WTC11 (cell line): ENCODE measurements around the gene SP140.

Experiments used
- CREB1 ChIP-seq: sonication (generic); formaldehyde crosslinking; IDR thresholded peaks from 2 replicates; pipeline ENCODE4 v1.8.0; 2023; ENCODE audit warnings: mild to moderate bottlenecking, missing genetic modification reagents
- ELF4 ChIP-seq: sonication (generic); formaldehyde crosslinking; IDR thresholded peaks from 2 replicates; pipeline ENCODE4 v1.8.1; 2022; ENCODE audit warnings: low read depth, mild to moderate bottlenecking, moderate library complexity, missing genetic modification reagents
- ESRRA ChIP-seq: sonication (generic); formaldehyde crosslinking; IDR thresholded peaks from 2 replicates; pipeline ENCODE4 v1.8.1; 2022; ENCODE audit warnings: mild to moderate bottlenecking, missing genetic modification reagents, borderline replicate concordance
- FOXP1 ChIP-seq: sonication (generic); formaldehyde crosslinking; IDR thresholded peaks from 2 replicates; pipeline ENCODE4 v1.8.0; 2022; ENCODE audit warnings: missing genetic modification reagents, mild to moderate bottlenecking, moderate library complexity, borderline replicate concordance
- NFYB ChIP-seq: sonication (generic); formaldehyde crosslinking; conservative IDR thresholded peaks from 2 replicates; pipeline ENCODE4 v1.8.0; 2022; ENCODE audit warnings: low read depth, missing genetic modification reagents
- TEAD1 ChIP-seq: sonication (generic); formaldehyde crosslinking; IDR thresholded peaks from 2 replicates; pipeline ENCODE4 v1.8.0; 2022; ENCODE audit warnings: mild to moderate bottlenecking, missing genetic modification reagents
- ZBTB21 ChIP-seq: sonication (generic); formaldehyde crosslinking; IDR thresholded peaks from 2 replicates; pipeline ENCODE4 v1.8.1; 2023; ENCODE audit warnings: mild to moderate bottlenecking, missing genetic modification reagents, borderline replicate concordance
- ZNF232 ChIP-seq: sonication (generic); formaldehyde crosslinking; IDR thresholded peaks from 2 replicates; pipeline ENCODE4 v1.8.0; 2022; ENCODE audit warnings: mild to moderate bottlenecking, missing genetic modification reagents
- TF ChIP-seq, protein P1 (sequence below): fragments of 200-600 bp; IDR thresholded peaks from 2 replicates; pipeline ENCODE4 v1.8.0; 2022; ENCODE audit warnings: antibody characterized with exemption
- TF ChIP-seq, protein P2 (sequence below): sonication (generic); formaldehyde crosslinking; IDR thresholded peaks from 2 replicates; pipeline ENCODE4 v1.8.0; 2022; ENCODE audit warnings: mild to moderate bottlenecking, missing genetic modification reagents
- TF ChIP-seq, protein P3 (sequence below): sonication (generic); formaldehyde crosslinking; IDR thresholded peaks from 2 replicates; pipeline ENCODE4 v1.8.0; 2023; ENCODE audit warnings: mild to moderate bottlenecking, missing genetic modification reagents
- TF ChIP-seq, protein P4 (sequence below): sonication (generic); formaldehyde crosslinking; IDR thresholded peaks from 2 replicates; pipeline ENCODE4 v1.8.0; 2022; ENCODE audit warnings: mild to moderate bottlenecking, missing genetic modification reagents
- TF ChIP-seq, protein P5 (sequence below): sonication (generic); formaldehyde crosslinking; IDR thresholded peaks from 2 replicates; pipeline ENCODE4 v1.8.1; 2023; ENCODE audit warnings: mild to moderate bottlenecking, missing genetic modification reagents, moderate library complexity

DNA sequence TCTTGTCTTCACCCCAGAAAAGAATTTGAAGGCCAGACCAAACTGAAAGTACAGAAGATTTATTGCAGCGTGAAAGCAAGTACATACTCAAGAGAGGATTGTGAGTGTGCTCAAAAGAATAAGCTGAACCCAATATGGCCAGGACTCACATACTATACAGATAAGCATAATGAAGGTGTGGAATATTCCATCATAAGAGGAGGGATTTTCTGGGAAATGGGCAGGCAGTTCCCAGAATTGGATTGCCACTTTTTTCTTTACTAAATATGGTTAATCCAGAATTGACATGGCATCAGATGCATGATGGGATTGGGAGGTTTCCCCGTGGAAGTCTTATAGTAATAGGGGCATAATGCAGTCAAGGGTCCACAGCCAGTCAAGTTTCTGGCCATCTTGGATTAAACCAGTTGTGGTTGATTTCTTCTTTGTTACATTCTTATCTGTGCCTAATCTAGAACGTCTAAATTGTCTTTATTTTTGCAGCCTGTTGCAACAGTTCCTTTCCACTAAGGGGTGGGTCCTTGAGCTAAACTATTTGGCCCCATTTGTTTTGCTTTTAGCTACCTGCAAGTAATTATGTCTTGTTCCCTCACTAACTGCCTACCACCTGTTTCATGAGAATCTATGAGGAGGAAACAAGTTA is 110.4 kb downstream of the SP140 start:
- TF ChIP-seq CREB1 (CRISPR knock-in tag) (no peak), TEAD1 (CRISPR knock-in tag) (no peak), FOXP1 (CRISPR knock-in tag) (no peak), ZNF232 (CRISPR knock-in tag) (no peak), ELF4 (CRISPR knock-in tag) (no peak), NFYB (CRISPR knock-in tag) (no peak), ZBTB21 (CRISPR knock-in tag) (no peak), ESRRA (CRISPR knock-in tag) (no peak)
- TF ChIP-seq, protein P1, sequence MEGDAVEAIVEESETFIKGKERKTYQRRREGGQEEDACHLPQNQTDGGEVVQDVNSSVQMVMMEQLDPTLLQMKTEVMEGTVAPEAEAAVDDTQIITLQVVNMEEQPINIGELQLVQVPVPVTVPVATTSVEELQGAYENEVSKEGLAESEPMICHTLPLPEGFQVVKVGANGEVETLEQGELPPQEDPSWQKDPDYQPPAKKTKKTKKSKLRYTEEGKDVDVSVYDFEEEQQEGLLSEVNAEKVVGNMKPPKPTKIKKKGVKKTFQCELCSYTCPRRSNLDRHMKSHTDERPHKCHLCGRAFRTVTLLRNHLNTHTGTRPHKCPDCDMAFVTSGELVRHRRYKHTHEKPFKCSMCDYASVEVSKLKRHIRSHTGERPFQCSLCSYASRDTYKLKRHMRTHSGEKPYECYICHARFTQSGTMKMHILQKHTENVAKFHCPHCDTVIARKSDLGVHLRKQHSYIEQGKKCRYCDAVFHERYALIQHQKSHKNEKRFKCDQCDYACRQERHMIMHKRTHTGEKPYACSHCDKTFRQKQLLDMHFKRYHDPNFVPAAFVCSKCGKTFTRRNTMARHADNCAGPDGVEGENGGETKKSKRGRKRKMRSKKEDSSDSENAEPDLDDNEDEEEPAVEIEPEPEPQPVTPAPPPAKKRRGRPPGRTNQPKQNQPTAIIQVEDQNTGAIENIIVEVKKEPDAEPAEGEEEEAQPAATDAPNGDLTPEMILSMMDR, result no peak
- TF ChIP-seq, protein P2, sequence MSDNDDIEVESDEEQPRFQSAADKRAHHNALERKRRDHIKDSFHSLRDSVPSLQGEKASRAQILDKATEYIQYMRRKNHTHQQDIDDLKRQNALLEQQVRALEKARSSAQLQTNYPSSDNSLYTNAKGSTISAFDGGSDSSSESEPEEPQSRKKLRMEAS (CRISPR knock-in tag), result no peak
- TF ChIP-seq, protein P3, sequence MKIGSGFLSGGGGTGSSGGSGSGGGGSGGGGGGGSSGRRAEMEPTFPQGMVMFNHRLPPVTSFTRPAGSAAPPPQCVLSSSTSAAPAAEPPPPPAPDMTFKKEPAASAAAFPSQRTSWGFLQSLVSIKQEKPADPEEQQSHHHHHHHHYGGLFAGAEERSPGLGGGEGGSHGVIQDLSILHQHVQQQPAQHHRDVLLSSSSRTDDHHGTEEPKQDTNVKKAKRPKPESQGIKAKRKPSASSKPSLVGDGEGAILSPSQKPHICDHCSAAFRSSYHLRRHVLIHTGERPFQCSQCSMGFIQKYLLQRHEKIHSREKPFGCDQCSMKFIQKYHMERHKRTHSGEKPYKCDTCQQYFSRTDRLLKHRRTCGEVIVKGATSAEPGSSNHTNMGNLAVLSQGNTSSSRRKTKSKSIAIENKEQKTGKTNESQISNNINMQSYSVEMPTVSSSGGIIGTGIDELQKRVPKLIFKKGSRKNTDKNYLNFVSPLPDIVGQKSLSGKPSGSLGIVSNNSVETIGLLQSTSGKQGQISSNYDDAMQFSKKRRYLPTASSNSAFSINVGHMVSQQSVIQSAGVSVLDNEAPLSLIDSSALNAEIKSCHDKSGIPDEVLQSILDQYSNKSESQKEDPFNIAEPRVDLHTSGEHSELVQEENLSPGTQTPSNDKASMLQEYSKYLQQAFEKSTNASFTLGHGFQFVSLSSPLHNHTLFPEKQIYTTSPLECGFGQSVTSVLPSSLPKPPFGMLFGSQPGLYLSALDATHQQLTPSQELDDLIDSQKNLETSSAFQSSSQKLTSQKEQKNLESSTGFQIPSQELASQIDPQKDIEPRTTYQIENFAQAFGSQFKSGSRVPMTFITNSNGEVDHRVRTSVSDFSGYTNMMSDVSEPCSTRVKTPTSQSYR (CRISPR knock-in tag), result no peak
- TF ChIP-seq, protein P4, sequence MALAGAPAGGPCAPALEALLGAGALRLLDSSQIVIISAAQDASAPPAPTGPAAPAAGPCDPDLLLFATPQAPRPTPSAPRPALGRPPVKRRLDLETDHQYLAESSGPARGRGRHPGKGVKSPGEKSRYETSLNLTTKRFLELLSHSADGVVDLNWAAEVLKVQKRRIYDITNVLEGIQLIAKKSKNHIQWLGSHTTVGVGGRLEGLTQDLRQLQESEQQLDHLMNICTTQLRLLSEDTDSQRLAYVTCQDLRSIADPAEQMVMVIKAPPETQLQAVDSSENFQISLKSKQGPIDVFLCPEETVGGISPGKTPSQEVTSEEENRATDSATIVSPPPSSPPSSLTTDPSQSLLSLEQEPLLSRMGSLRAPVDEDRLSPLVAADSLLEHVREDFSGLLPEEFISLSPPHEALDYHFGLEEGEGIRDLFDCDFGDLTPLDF, result no peak
- TF ChIP-seq, protein P5, sequence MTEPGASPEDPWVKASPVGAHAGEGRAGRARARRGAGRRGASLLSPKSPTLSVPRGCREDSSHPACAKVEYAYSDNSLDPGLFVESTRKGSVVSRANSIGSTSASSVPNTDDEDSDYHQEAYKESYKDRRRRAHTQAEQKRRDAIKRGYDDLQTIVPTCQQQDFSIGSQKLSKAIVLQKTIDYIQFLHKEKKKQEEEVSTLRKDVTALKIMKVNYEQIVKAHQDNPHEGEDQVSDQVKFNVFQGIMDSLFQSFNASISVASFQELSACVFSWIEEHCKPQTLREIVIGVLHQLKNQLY (CRISPR knock-in tag), result no peak
